Uterus (tissue), 4 donors: Measurements from ENCODE around the gene HOXD8. TPM values are rescaled to one million over a fixed set of nuclear protein-coding genes. Genes with fewer than 3 reads are reported as not detected.

Source experiments
- DNase-seq, 2 donors: peaks; one replicate each; pipeline ENCODE4 v3.0.0-alpha.2; 2019 to 2020
- H3K27ac ChIP-seq, 2 donors: fragments of 200-600 bp; sonication (generic); 1 replicate in 1 of 2; 2 replicates in 1 of 2; pipeline ENCODE4 v1.5.1; 2016 to 2018
- H3K27me3 ChIP-seq, 2 donors: fragments of 200-600 bp; sonication (generic); one replicate each; pipeline ENCODE4 v1.5.1; 2018 to 2019; ENCODE audit warnings: control low read depth in 1 of 2
- H3K36me3 ChIP-seq, 2 donors: fragments of 200-600 bp; sonication (generic); one replicate each; pipeline ENCODE4 v1.5.1; 2019; ENCODE audit warnings: control low read depth in 1 of 2
- H3K4me1 ChIP-seq, 2 donors: fragments of 200-600 bp; sonication (generic); one replicate each; pipeline ENCODE4 v1.5.1; 2018 to 2019; ENCODE audit warnings: control low read depth in 1 of 2
- H3K4me3 ChIP-seq, 2 donors: fragments of 200-600 bp; sonication (generic); 1 replicate in 1 of 2; 2 replicates in 1 of 2; pipeline ENCODE4 v1.5.1; 2018 to 2019; ENCODE audit warnings: mild to moderate bottlenecking in 1 of 2
- H3K9me3 ChIP-seq, 2 donors: fragments of 200-600 bp; sonication (generic); one replicate each; pipeline ENCODE4 v1.5.1; 2019; ENCODE audit warnings: control low read depth in 1 of 2
- POLR2A ChIP-seq, 2 donors: fragments of 450-650 bp; IDR thresholded peaks; one replicate each; pipeline ENCODE4 v1.6.1; 2016; ENCODE audit warnings: antibody characterized with exemption in 2 of 2, mild to moderate bottlenecking in 1 of 2, moderate library complexity in 1 of 2
- intact Hi-C: fragments of 100-400 bp; cut with DNase I; formaldehyde crosslinking; loops from one replicate; pipeline ENCODE4 v1.15.1; 2023; ENCODE audit warnings: low total_unique reads
- total RNA-seq, 4 donors: library from RNA; depleted of rRNA in 3 of 4; stranded (reverse); fragments of >200 nt in 3 of 4; gene quantifications; one replicate each; pipeline versions ENCODE4 v1.1.0 to v1.2.4, GENCODE V29; 2014 to 2023
- TF ChIP-seq, protein P1 (sequence below), 4 experiments: fragments of 200-600 bp in 2 of 4; fragments of 450-650 bp in 2 of 4; sonication (generic) in 2 of 4; IDR thresholded peaks; one replicate each; pipeline ENCODE4 v1.5.1; 2016 to 2019; ENCODE audit warnings: antibody characterized with exemption in 4 of 4, mild to moderate bottlenecking in 2 of 4, moderate library complexity in 1 of 4
- donor health status: DM: yes; HTN: yes; CAD: no.

Gene HOXD8
- total RNA-seq, 4 donors from 2014 or later: 25.8 to 75.6 (median 48.0) TPM

GRCh38 chr2:176131848-176132158 is 2.3 kb downstream of the HOXD8 start:
- intact Hi-C loops: no loop called here
- no peak for TF ChIP-seq POLR2A (IDR thresholded peaks at IDR 0.05)
- TF ChIP-seq, protein P1, sequence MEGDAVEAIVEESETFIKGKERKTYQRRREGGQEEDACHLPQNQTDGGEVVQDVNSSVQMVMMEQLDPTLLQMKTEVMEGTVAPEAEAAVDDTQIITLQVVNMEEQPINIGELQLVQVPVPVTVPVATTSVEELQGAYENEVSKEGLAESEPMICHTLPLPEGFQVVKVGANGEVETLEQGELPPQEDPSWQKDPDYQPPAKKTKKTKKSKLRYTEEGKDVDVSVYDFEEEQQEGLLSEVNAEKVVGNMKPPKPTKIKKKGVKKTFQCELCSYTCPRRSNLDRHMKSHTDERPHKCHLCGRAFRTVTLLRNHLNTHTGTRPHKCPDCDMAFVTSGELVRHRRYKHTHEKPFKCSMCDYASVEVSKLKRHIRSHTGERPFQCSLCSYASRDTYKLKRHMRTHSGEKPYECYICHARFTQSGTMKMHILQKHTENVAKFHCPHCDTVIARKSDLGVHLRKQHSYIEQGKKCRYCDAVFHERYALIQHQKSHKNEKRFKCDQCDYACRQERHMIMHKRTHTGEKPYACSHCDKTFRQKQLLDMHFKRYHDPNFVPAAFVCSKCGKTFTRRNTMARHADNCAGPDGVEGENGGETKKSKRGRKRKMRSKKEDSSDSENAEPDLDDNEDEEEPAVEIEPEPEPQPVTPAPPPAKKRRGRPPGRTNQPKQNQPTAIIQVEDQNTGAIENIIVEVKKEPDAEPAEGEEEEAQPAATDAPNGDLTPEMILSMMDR (IDR thresholded peaks at IDR 0.05): no peak
- Histone ChIP-seq H3K36me3 (no peaks in the 10 kb centered on the region), H3K27ac (peak overlapping the region; percentile 98 to 99), H3K4me1 (peaks cover 0 to 15% of the 10 kb centered on the region in 2 donors), H3K9me3 (no peaks in the 10 kb centered on the region), H3K4me3 (peak overlapping the region; percentile 62 to 78), H3K27me3 (no peaks in the 10 kb centered on the region)
- no peak for DNase-seq

GRCh38 chr2:176132205-176133171 is 3.0 kb downstream of the HOXD8 start:
- Histone ChIP-seq H3K27ac (peak overlapping the region; percentile 98 to 99), H3K4me1 (peaks cover 0 to 15% of the 10 kb centered on the region in 2 donors), H3K9me3 (no peaks in the 10 kb centered on the region), H3K36me3 (no peaks in the 10 kb centered on the region), H3K4me3 (peak overlapping the region; percentile 62 to 78), H3K27me3 (no peaks in the 10 kb centered on the region)
- DNase-seq: peak in 1 of 2 donors; percentile 53
- peak in 1 of 2 donors; percentile 21 for TF ChIP-seq POLR2A (IDR thresholded peaks at IDR 0.05)
- TF ChIP-seq, protein P1 (IDR thresholded peaks at IDR 0.05): no peak
- intact Hi-C loops: no loop called here

DNA sequence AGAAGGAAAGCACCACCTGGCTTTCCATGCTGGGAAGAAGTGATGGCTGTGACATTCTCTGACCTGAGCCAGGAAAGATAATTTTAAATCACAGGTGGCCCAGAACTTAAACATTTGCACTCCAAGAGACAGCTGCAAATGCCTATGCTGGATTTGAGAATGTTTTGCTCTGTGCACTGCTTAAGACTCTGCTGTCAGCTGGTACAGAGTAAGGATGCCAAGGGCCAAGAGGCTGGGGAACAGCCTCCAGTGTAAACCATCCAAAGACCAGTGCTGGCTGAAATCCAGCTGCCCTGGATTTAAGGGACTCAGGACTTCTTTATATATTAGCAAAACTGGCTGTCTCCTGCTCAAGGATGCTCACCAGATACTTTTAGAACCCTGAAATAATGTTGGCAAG is 3.9 kb downstream of the HOXD8 start:
- Histone ChIP-seq H3K27ac (peak overlapping the region; percentile 98 to 99), H3K36me3 (no peaks in the 10 kb centered on the region)
- DNase-seq: peak; percentile 30 to 56

GRCh38 chr2:176134035-176134434 is 4.5 kb downstream of the HOXD8 start:
- Histone ChIP-seq H3K9me3 (no peaks in the 10 kb centered on the region), H3K4me1 (peaks cover 0 to 15% of the 10 kb centered on the region in 2 donors), H3K36me3 (no peaks in the 10 kb centered on the region), H3K27ac (peak overlapping the region; percentile 98 to 99), H3K4me3 (no peak overlapping the region), H3K27me3 (no peaks in the 10 kb centered on the region)
- intact Hi-C loops: no loop called here
- DNase-seq: no peak
- TF ChIP-seq POLR2A (IDR thresholded peaks at IDR 0.05): no peak
- TF ChIP-seq, protein P1 (IDR thresholded peaks at IDR 0.05): no peak

More for the DNA sequence above, 3.9 kb downstream of the HOXD8 start:
- TF ChIP-seq POLR2A (IDR thresholded peaks at IDR 0.05): no peak
- TF ChIP-seq, protein P1 (IDR thresholded peaks at IDR 0.05): no peak
- Histone ChIP-seq H3K9me3 (no peaks in the 10 kb centered on the region), H3K27me3 (no peaks in the 10 kb centered on the region), H3K4me1 (peaks cover 0 to 15% of the 10 kb centered on the region in 2 donors), H3K4me3 (peak overlapping the region in 1 of 2 donors; percentile 62)
- intact Hi-C loops: no loop called here

- H3K36me3 ChIP-seq: no peaks in the 10 kb centered on the region
- no peaks in the 10 kb centered on the region for H3K9me3 ChIP-seq
- DNase-seq: peak; percentile 41 to 66
- peak overlapping the region in 1 of 2 donors; percentile 72 for H3K4me3 ChIP-seq
- TF ChIP-seq POLR2A (IDR thresholded peaks at IDR 0.05): no peak
- TF ChIP-seq, protein P1 (IDR thresholded peaks at IDR 0.05): no peak
- peak overlapping the region; percentile 98 to 99 for H3K27ac ChIP-seq
- intact Hi-C loops: no loop called here
- no peaks in the 10 kb centered on the region for H3K27me3 ChIP-seq
- peaks cover 0 to 15% of the 10 kb centered on the region in 2 donors for H3K4me1 ChIP-seq
Observed at GRCh38 chr2:176135035-176135440, 5.5 kb downstream of the HOXD8 start.
